Adipose tissue (tissue), 3 donors: ENCODE results near the gene DOK3. TPM values are rescaled to one million over a fixed set of nuclear protein-coding genes. Genes with fewer than 3 reads are reported as not detected.
"Not testable (repeated sequence)": the region's sequence is repeated elsewhere in the genome, so short reads cannot be mapped to it uniquely, and the experiment has no call there.

Experiments
- H3K27ac ChIP-seq: one replicate; pipeline ENCODE4 v1.5.1; 2013; ENCODE audit warnings: low read depth, low read length
- WGBS, 3 donors: extraction: QIAGEN DNeasy Blood & Tissue Kit; methylation state at CpG; one replicate each; pipeline ENCODE4 v1.1.7; 2013; 5-methylcytosine and 5-hydroxymethylcytosine counted together
- polyA plus RNA-seq, 3 donors: library from polyadenylated mRNA; stranded (reverse); fragments of 200-250 nt; gene quantifications; one replicate each; pipeline ENCODE4 v1.2.3, GENCODE V29; 2013
- donor health status: healthy with polysubstance abuse.
- donor health status: Bipolar disorder and iron deficiency.
- donor health status: healthy.

Gene DOK3
- polyA plus RNA-seq, 3 donors, result 5.2 to 17.7 (median 15.1) TPM

- WGBS, 3 donors, result 90 to 94% (median 92%) methylated on average over 10 of the region's 10 CpGs
- no peak overlapping the region for H3K27ac ChIP-seq
These were observed 29.2 kb upstream of the DOK3 start for GRCh38 chr5:177538876-177539275.

- H3K27ac ChIP-seq, result no peak overlapping the region
These were observed 28.0 kb upstream of the DOK3 start for GRCh38 chr5:177537389-177538361.

GRCh38 chr5:177536386-177536785 is 26.8 kb upstream of the DOK3 start:
- H3K27ac ChIP-seq, result no peak overlapping the region
- WGBS, 3 donors, result 90 to 94% (median 92%) methylated on average over 10 of the region's 10 CpGs

More at GRCh38 chr5:177537389-177538361, 28.0 kb upstream of the DOK3 start:
- WGBS, 3 donors, result 30 to 52% (median 37%) methylated on average over 15 of the region's 15 CpGs

GRCh38 chr5:177535125-177535524 is 25.5 kb upstream of the DOK3 start:
- WGBS, 3 donors, result 91 to 96% (median 93%) methylated on average over 7 of the region's 7 CpGs
- no peak overlapping the region for H3K27ac ChIP-seq

- WGBS, 3 donors, result 96 to 97% (median 97%) methylated on average over 7 of the region's 7 CpGs
These were observed 24.8 kb upstream of the DOK3 start for GRCh38 chr5:177534433-177534832.

GRCh38 chr5:177531209-177531940 is 21.7 kb upstream of the DOK3 start:
- WGBS, 3 donors, result 81 to 92% (median 88%) methylated on average over 27 of the region's 27 CpGs
- H3K27ac ChIP-seq, result no peak overlapping the region

More at GRCh38 chr5:177534433-177534832, 24.8 kb upstream of the DOK3 start:
- not testable (repeated sequence) for H3K27ac ChIP-seq

GRCh38 chr5:177530638-177531037 is 21.0 kb upstream of the DOK3 start:
- no peak overlapping the region for H3K27ac ChIP-seq
- WGBS, 3 donors, result 70 to 78% (median 75%) methylated on average over 3 of the region's 3 CpGs

- WGBS, 3 donors, result 82 to 88% (median 86%) methylated on average over 12 of the region's 12 CpGs
- no peak overlapping the region for H3K27ac ChIP-seq
These were observed 19.9 kb upstream of the DOK3 start for GRCh38 chr5:177529247-177530203.

GRCh38 chr5:177528631-177529030 is 19.0 kb upstream of the DOK3 start:
- 88 to 90% (median 89%) methylated on average over 10 of the region's 10 CpGs for WGBS, 3 donors
- no peak overlapping the region for H3K27ac ChIP-seq

- 94% methylated on average over 8 of the region's 8 CpGs for WGBS, 3 donors
- no peak overlapping the region for H3K27ac ChIP-seq
These were observed 18.0 kb upstream of the DOK3 start for GRCh38 chr5:177527595-177527994.

- no peak overlapping the region for H3K27ac ChIP-seq
- 85 to 92% (median 91%) methylated on average over 6 of the region's 6 CpGs for WGBS, 3 donors
These were observed 17.2 kb upstream of the DOK3 start for GRCh38 chr5:177526791-177527190.

- H3K27ac ChIP-seq, result no peak overlapping the region
- 93 to 95% (median 93%) methylated on average over 4 of the region's 4 CpGs for WGBS, 3 donors
These were observed 16.6 kb upstream of the DOK3 start for GRCh38 chr5:177526191-177526590.

GRCh38 chr5:177524941-177525655 is 15.5 kb upstream of the DOK3 start:
- no peak overlapping the region for H3K27ac ChIP-seq
- 86 to 94% (median 87%) methylated on average over 10 of the region's 10 CpGs for WGBS, 3 donors

- WGBS, 3 donors, result 90 to 95% (median 95%) methylated on average over 12 of the region's 12 CpGs
- no peak overlapping the region for H3K27ac ChIP-seq
These were observed 14.9 kb upstream of the DOK3 start for GRCh38 chr5:177524539-177524900.

- no peak overlapping the region for H3K27ac ChIP-seq
- WGBS, 3 donors, result 94 to 98% (median 97%) methylated on average over 19 of the region's 19 CpGs
These were observed 14.3 kb upstream of the DOK3 start for GRCh38 chr5:177523711-177524538.

GRCh38 chr5:177520916-177521513 is 11.4 kb upstream of the DOK3 start:
- WGBS, 3 donors, result 75 to 88% (median 85%) methylated on average over 2 of the region's 2 CpGs
- H3K27ac ChIP-seq, result no peak overlapping the region
